ENCODE results near the gene PLAGL1. TPM values are rescaled to one million over a fixed set of nuclear protein-coding genes. Genes with fewer than 3 reads are reported as not detected.

Gene PLAGL1
- total RNA-seq, 1 donor from 2014 or later = 44.7 TPM

GRCh38 chr6:144007478-144008119, 460 bp downstream of the PLAGL1 start:
- no peak for TF ChIP-seq CTCF (IDR thresholded peaks at IDR 0.05)
- Histone ChIP-seq H3K27me3 (ENCODE audit: low read depth) (no peaks in the 10 kb centered on the region), H3K36me3 (no peaks in the 10 kb centered on the region), H3K4me3 (peak overlapping the region; percentile 63), H3K27ac (peak overlapping the region; percentile 68), H3K9me3 (peaks cover under 1% of the 10 kb centered on the region), H3K4me1 (no peaks in the 10 kb centered on the region)
- ATAC-seq (peak; percentile 70 to 71), DNase-seq (no peak)
- intact Hi-C loops (cut with DNase I) = no loop called here

DNA sequence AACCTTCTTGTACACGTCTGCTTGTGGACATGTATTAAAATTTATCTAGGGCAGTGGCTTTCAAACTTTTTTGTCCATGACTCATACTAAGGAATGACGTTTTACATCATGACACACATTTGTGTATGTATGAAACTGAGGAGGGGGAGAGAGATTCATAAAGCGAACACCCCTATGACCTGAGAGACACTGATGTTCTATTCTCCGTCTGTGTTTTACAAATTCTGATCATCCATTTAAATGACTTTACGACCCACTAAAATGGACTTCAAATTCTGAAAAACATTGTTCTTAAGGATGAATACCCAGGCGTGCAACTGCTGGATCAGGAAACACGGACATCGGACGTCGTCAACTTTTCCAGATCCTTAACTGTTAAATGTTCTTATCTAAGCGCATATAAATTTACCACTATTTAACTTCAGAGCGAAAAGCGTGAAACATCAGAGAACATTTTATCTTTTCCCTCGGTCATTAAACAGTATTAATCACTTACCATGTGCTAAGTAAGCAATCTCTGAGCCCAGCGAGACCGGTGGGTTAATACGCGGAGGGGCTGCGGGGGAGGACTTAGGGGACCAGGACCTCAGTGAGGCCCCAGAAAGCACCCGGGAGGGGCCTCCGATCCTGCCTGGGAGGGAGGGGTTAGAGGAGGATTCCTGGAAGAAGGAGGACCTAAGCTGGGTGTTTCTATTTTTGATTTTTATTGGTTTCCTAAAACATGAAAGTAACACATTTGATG, 1.2 kb downstream of the PLAGL1 start:
- intact Hi-C loops (cut with DNase I) = no loop called here
- TF ChIP-seq CTCF (IDR thresholded peaks at IDR 0.05) = no peak
- Histone ChIP-seq H3K27ac (peak overlapping the region; percentile 68), H3K4me3 (peak overlapping the region; percentile 63), H3K4me1 (no peaks in the 10 kb centered on the region), H3K27me3 (ENCODE audit: low read depth) (no peaks in the 10 kb centered on the region), H3K36me3 (no peaks in the 10 kb centered on the region), H3K9me3 (peaks cover 6% of the 10 kb centered on the region)
- peak; percentile 46 to 52 for ATAC-seq
- DNase-seq = no peak

- DNase-seq (no peak), ATAC-seq (no peak)
- Histone ChIP-seq H3K36me3 (no peaks in the 10 kb centered on the region), H3K4me3 (no peak overlapping the region), H3K27ac (no peak overlapping the region), H3K9me3 (peaks cover 6% of the 10 kb centered on the region), H3K27me3 (ENCODE audit: low read depth) (no peaks in the 10 kb centered on the region), H3K4me1 (no peaks in the 10 kb centered on the region)
- intact Hi-C loops (cut with DNase I) = no loop called here
- TF ChIP-seq CTCF (IDR thresholded peaks at IDR 0.05) = no peak
Observed at GRCh38 chr6:143999406-143999805, 8.7 kb downstream of the PLAGL1 start.

GRCh38 chr6:143998686-143999085, 9.4 kb downstream of the PLAGL1 start:
- Histone ChIP-seq H3K9me3 (peaks cover 6% of the 10 kb centered on the region), H3K27ac (no peak overlapping the region), H3K27me3 (ENCODE audit: low read depth) (no peaks in the 10 kb centered on the region), H3K4me3 (no peak overlapping the region), H3K4me1 (no peaks in the 10 kb centered on the region), H3K36me3 (no peaks in the 10 kb centered on the region)
- no peak for TF ChIP-seq CTCF (IDR thresholded peaks at IDR 0.05)
- DNase-seq (no peak), ATAC-seq (no peak)
- intact Hi-C loops (cut with DNase I) = no loop called here

GRCh38 chr6:143993965-143994646, 14.0 kb downstream of the PLAGL1 start:
- no peaks in the 10 kb centered on the region for H3K36me3 ChIP-seq
- H3K27me3 ChIP-seq (ENCODE audit: low read depth) = no peaks in the 10 kb centered on the region
- no peaks in the 10 kb centered on the region for H3K4me1 ChIP-seq
- no peak for TF ChIP-seq CTCF (IDR thresholded peaks at IDR 0.05)
- no peaks in the 10 kb centered on the region for H3K9me3 ChIP-seq
- intact Hi-C loops (cut with DNase I) = no loop called here
- ATAC-seq (no peak), DNase-seq (no peak)
- no peak overlapping the region for H3K27ac ChIP-seq
- no peak overlapping the region for H3K4me3 ChIP-seq

Data from lower lobe of right lung (tissue), 2 donors.